ENCODE results near the gene RBBP8.
A peak's percentile ranks its signal among the peaks of the same experiment; 100 is the strongest.
"Not testable (repeated sequence)": the region's sequence is repeated elsewhere in the genome, so short reads cannot be mapped to it uniquely, and the experiment has no call there.

RBBP8 gene

GRCh38 chr18:22933206-22933965 lies at the start of gene RBBP8:
TSS of gene RBBP8 (plus strand) at chr18:22933328. CDS start at chr18:22936852, 3,524 bp downstream.
- H3K9me3 ChIP-seq (ENCODE audit: control insufficient read depth, insufficient read depth, low read length), result no peaks in the 10 kb centered on the region
- no peaks in the 10 kb centered on the region for H3K27me3 ChIP-seq (ENCODE audit: control insufficient read depth, insufficient read depth, low read length)
- H3K27ac ChIP-seq (ENCODE audit: low read length), result no peak within 1 kb of the TSS
- H3K36me3 ChIP-seq (ENCODE audit: control insufficient read depth, insufficient read depth, low read length), result 0 out of 2 replicates have a peak, but pooled peaks cover 2% of the 10 kb centered on the region
- no CpG with 5 or more reads among the region's 82 CpGs for whole genome bisulfite sequencing (ENCODE audit: insufficient coverage, insufficient read length)
- no peaks in the 10 kb centered on the region for H3K4me1 ChIP-seq (ENCODE audit: control insufficient read depth, insufficient read depth, low read length)
- DNase-seq (ENCODE audit: low read depth, low spot score), result peak; percentile 54
- H3K4me3 ChIP-seq (ENCODE audit: low read length), result peak within 1 kb of the TSS; percentile 79

GRCh38 chr18:22883827-22884226 lies 49.3 kb upstream of the RBBP8 start:
- Histone ChIP-seq H3K27ac (ENCODE audit: low read length) (no peak overlapping the region), H3K4me3 (ENCODE audit: low read length) (no peak overlapping the region), H3K27me3 (ENCODE audit: control insufficient read depth, insufficient read depth, low read length) (no peaks in the 10 kb centered on the region), H3K9me3 (ENCODE audit: control insufficient read depth, insufficient read depth, low read length) (no peaks in the 10 kb centered on the region), H3K4me1 (ENCODE audit: control insufficient read depth, insufficient read depth, low read length) (no peaks in the 10 kb centered on the region), H3K36me3 (ENCODE audit: control insufficient read depth, insufficient read depth, low read length) (no peaks in the 10 kb centered on the region; the same call in 1 of the 2 replicates)
- DNase-seq (ENCODE audit: low read depth, low spot score), result no peak
- no CpG with 5 or more reads among the region's 1 CpG for WGBS (ENCODE audit: insufficient coverage, insufficient read length)

- no CpG with 5 or more reads among the region's 11 CpGs for WGBS (ENCODE audit: insufficient coverage, insufficient read length)
- H3K27me3 ChIP-seq (ENCODE audit: control insufficient read depth, insufficient read depth, low read length); H3K4me1 ChIP-seq (ENCODE audit: control insufficient read depth, insufficient read depth, low read length); H3K4me3 ChIP-seq (ENCODE audit: low read length); DNase-seq (ENCODE audit: low read depth, low spot score); H3K9me3 ChIP-seq (ENCODE audit: control insufficient read depth, insufficient read depth, low read length); H3K27ac ChIP-seq (ENCODE audit: low read length); H3K36me3 ChIP-seq (ENCODE audit: control insufficient read depth, insufficient read depth, low read length): not testable (repeated sequence)
These were observed 47.4 kb upstream of the RBBP8 start for GRCh38 chr18:22885694-22886093.

- H3K4me1 ChIP-seq (ENCODE audit: control insufficient read depth, insufficient read depth, low read length), result no peaks in the 10 kb centered on the region
- no peak overlapping the region for H3K4me3 ChIP-seq (ENCODE audit: low read length)
- no peaks in the 10 kb centered on the region for H3K36me3 ChIP-seq (ENCODE audit: control insufficient read depth, insufficient read depth, low read length)
- no peaks in the 10 kb centered on the region for H3K27me3 ChIP-seq (ENCODE audit: control insufficient read depth, insufficient read depth, low read length)
- DNase-seq (ENCODE audit: low read depth, low spot score), result no peak
- no peaks in the 10 kb centered on the region for H3K9me3 ChIP-seq (ENCODE audit: control insufficient read depth, insufficient read depth, low read length)
- no peak overlapping the region for H3K27ac ChIP-seq (ENCODE audit: low read length)
These were observed 33.7 kb upstream of the RBBP8 start for GRCh38 chr18:22899421-22899820.

GRCh38 chr18:22900558-22901238 lies 32.4 kb upstream of the RBBP8 start:
- DNase-seq (ENCODE audit: low read depth, low spot score), result no peak
- Histone ChIP-seq H3K9me3 (ENCODE audit: control insufficient read depth, insufficient read depth, low read length) (no peaks in the 10 kb centered on the region), H3K27me3 (ENCODE audit: control insufficient read depth, insufficient read depth, low read length) (no peaks in the 10 kb centered on the region), H3K4me1 (ENCODE audit: control insufficient read depth, insufficient read depth, low read length) (no peaks in the 10 kb centered on the region), H3K4me3 (ENCODE audit: low read length) (no peak overlapping the region), H3K27ac (ENCODE audit: low read length) (no peak overlapping the region), H3K36me3 (ENCODE audit: control insufficient read depth, insufficient read depth, low read length) (no peaks in the 10 kb centered on the region)
- WGBS (ENCODE audit: insufficient coverage, insufficient read length), result no CpG with 5 or more reads among the region's 5 CpGs

- H3K4me3 ChIP-seq (ENCODE audit: low read length), result no peak overlapping the region
- H3K4me1 ChIP-seq (ENCODE audit: control insufficient read depth, insufficient read depth, low read length), result no peaks in the 10 kb centered on the region
- H3K36me3 ChIP-seq (ENCODE audit: control insufficient read depth, insufficient read depth, low read length), result no peaks in the 10 kb centered on the region
- no peaks in the 10 kb centered on the region for H3K27me3 ChIP-seq (ENCODE audit: control insufficient read depth, insufficient read depth, low read length)
- H3K27ac ChIP-seq (ENCODE audit: low read length), result no peak overlapping the region
- DNase-seq (ENCODE audit: low read depth, low spot score), result no peak
- no peaks in the 10 kb centered on the region for H3K9me3 ChIP-seq (ENCODE audit: control insufficient read depth, insufficient read depth, low read length)
These were observed 31.0 kb upstream of the RBBP8 start for GRCh38 chr18:22902093-22902492.

- DNase-seq (ENCODE audit: low read depth, low spot score); H3K4me3 ChIP-seq (ENCODE audit: low read length); H3K27me3 ChIP-seq (ENCODE audit: control insufficient read depth, insufficient read depth, low read length); H3K9me3 ChIP-seq (ENCODE audit: control insufficient read depth, insufficient read depth, low read length); H3K27ac ChIP-seq (ENCODE audit: low read length); H3K36me3 ChIP-seq (ENCODE audit: control insufficient read depth, insufficient read depth, low read length); H3K4me1 ChIP-seq (ENCODE audit: control insufficient read depth, insufficient read depth, low read length): not testable (repeated sequence)
- WGBS (ENCODE audit: insufficient coverage, insufficient read length), result no CpG with 5 or more reads among the region's 2 CpGs
These were observed 29.9 kb upstream of the RBBP8 start for GRCh38 chr18:22903248-22903647.

- Histone ChIP-seq H3K9me3 (ENCODE audit: control insufficient read depth, insufficient read depth, low read length) (no peaks in the 10 kb centered on the region), H3K36me3 (ENCODE audit: control insufficient read depth, insufficient read depth, low read length) (no peaks in the 10 kb centered on the region), H3K27me3 (ENCODE audit: control insufficient read depth, insufficient read depth, low read length) (no peaks in the 10 kb centered on the region), H3K4me3 (ENCODE audit: low read length) (no peak overlapping the region), H3K27ac (ENCODE audit: low read length) (no peak overlapping the region), H3K4me1 (ENCODE audit: control insufficient read depth, insufficient read depth, low read length) (peaks cover 1% of the 10 kb centered on the region; the same call in 1 of the 2 replicates)
- no CpG with 5 or more reads among the region's 1 CpG for WGBS (ENCODE audit: insufficient coverage, insufficient read length)
- DNase-seq (ENCODE audit: low read depth, low spot score), result no peak
These were observed 21.0 kb upstream of the RBBP8 start for GRCh38 chr18:22912149-22912548.

- Histone ChIP-seq H3K27me3 (ENCODE audit: control insufficient read depth, insufficient read depth, low read length) (no peaks in the 10 kb centered on the region), H3K27ac (ENCODE audit: low read length) (no peak overlapping the region), H3K4me1 (ENCODE audit: control insufficient read depth, insufficient read depth, low read length) (peaks cover 1% of the 10 kb centered on the region; the same call in 1 of the 2 replicates), H3K4me3 (ENCODE audit: low read length) (no peak overlapping the region), H3K36me3 (ENCODE audit: control insufficient read depth, insufficient read depth, low read length) (no peaks in the 10 kb centered on the region), H3K9me3 (ENCODE audit: control insufficient read depth, insufficient read depth, low read length) (no peaks in the 10 kb centered on the region)
- no peak for DNase-seq (ENCODE audit: low read depth, low spot score)
- no CpG with 5 or more reads among the region's 1 CpG for WGBS (ENCODE audit: insufficient coverage, insufficient read length)
These were observed 20.3 kb upstream of the RBBP8 start for GRCh38 chr18:22912835-22913234.

- Histone ChIP-seq H3K27ac (ENCODE audit: low read length) (no peak overlapping the region), H3K4me1 (ENCODE audit: control insufficient read depth, insufficient read depth, low read length) (peaks cover 1% of the 10 kb centered on the region; the same call in 1 of the 2 replicates), H3K36me3 (ENCODE audit: control insufficient read depth, insufficient read depth, low read length) (no peaks in the 10 kb centered on the region), H3K27me3 (ENCODE audit: control insufficient read depth, insufficient read depth, low read length) (no peaks in the 10 kb centered on the region), H3K4me3 (ENCODE audit: low read length) (no peak overlapping the region), H3K9me3 (ENCODE audit: control insufficient read depth, insufficient read depth, low read length) (no peaks in the 10 kb centered on the region)
- no CpG with 5 or more reads among the region's 3 CpGs for WGBS (ENCODE audit: insufficient coverage, insufficient read length)
- DNase-seq (ENCODE audit: low read depth, low spot score), result peak; percentile 50
These were observed 19.3 kb upstream of the RBBP8 start for GRCh38 chr18:22913861-22914260.

All from iPS DF 6.9 (cell line).